Tibial nerve (tissue), 4 donors: ENCODE measurements around the gene MC4R. TPM values are rescaled to one million over a fixed set of nuclear protein-coding genes. Genes with fewer than 3 reads are reported as not detected.

Source experiments
- DNase-seq, 2 donors: peaks; one replicate each; pipeline ENCODE4 v3.0.0-alpha.2; 2019; ENCODE audit warnings: low spot score in 2 of 2
- H3K27ac ChIP-seq, 4 donors: fragments of 200-600 bp; sonication (generic) in 3 of 4; one replicate each; pipeline ENCODE4 v1.5.1; 2017 to 2019; ENCODE audit warnings: mild to moderate bottlenecking in 1 of 4
- H3K27me3 ChIP-seq, 2 donors: fragments of 200-600 bp; sonication (generic) in 1 of 2; one replicate each; pipeline versions ENCODE4 v1.5.1 to v1.6.0; 2017 to 2019
- H3K36me3 ChIP-seq, 3 donors: fragments of 200-600 bp; sonication (generic); one replicate each; pipeline ENCODE4 v1.5.1; 2018 to 2019
- H3K4me1 ChIP-seq, 4 donors: fragments of 200-600 bp; sonication (generic) in 3 of 4; one replicate each; pipeline ENCODE4 v1.5.1; 2017 to 2019
- H3K4me3 ChIP-seq, 4 donors: fragments of 200-600 bp; sonication (generic) in 3 of 4; one replicate each; pipeline ENCODE4 v1.5.1; 2017 to 2019; ENCODE audit warnings: mild to moderate bottlenecking in 1 of 4, moderate library complexity in 1 of 4
- H3K9me3 ChIP-seq, 4 donors: fragments of 200-600 bp; sonication (generic) in 3 of 4; one replicate each; pipeline ENCODE4 v1.5.1; 2017 to 2019
- CTCF ChIP-seq, 5 experiments: fragments of 200-600 bp in 3 of 5; fragments of 450-650 bp in 2 of 5; sonication (generic) in 3 of 5; IDR thresholded peaks; one replicate each; pipeline ENCODE4 v1.5.1; 2016 to 2019; ENCODE audit warnings: antibody characterized with exemption in 5 of 5, mild to moderate bottlenecking in 3 of 5, moderate library complexity in 2 of 5
- EP300 ChIP-seq, 2 donors: sonication (generic); formaldehyde crosslinking; IDR thresholded peaks; one replicate each; pipeline ENCODE4 v1.6.1; 2017; ENCODE audit warnings: antibody characterized with exemption in 2 of 2, mild to moderate bottlenecking in 1 of 2
- POLR2A ChIP-seq, 2 donors: fragments of 450-650 bp; IDR thresholded peaks; one replicate each; pipeline ENCODE4 v1.6.1; 2017; ENCODE audit warnings: antibody characterized with exemption in 2 of 2, mild to moderate bottlenecking in 2 of 2, moderate library complexity in 2 of 2
- WGBS, 2 donors: methylation state at CpG; one replicate each; pipeline ENCODE4 v1.1.5; 2018; 5-methylcytosine and 5-hydroxymethylcytosine counted together
- total RNA-seq, 4 donors: library from RNA; depleted of rRNA; stranded (reverse); fragments of >200 nt; gene quantifications; one replicate each; pipeline ENCODE4 v1.1.0, GENCODE V29; 2016

The MC4R gene
- total RNA-seq, 4 donors from 2014 or later = not detected

- no peaks in the 10 kb centered on the region for H3K9me3 ChIP-seq
- no peak for TF ChIP-seq CTCF (IDR thresholded peaks at IDR 0.05)
- TF ChIP-seq POLR2A (IDR thresholded peaks at IDR 0.05) = no peak
- TF ChIP-seq EP300 (IDR thresholded peaks at IDR 0.05) = no peak
- no peaks in the 10 kb centered on the region for H3K4me1 ChIP-seq
- H3K27me3 ChIP-seq = no peaks in the 10 kb centered on the region
- WGBS, 2 donors = 47 to 49% methylated on average over 1 of the region's 1 CpG
- H3K4me3 ChIP-seq = no peak overlapping the region
- no peak for DNase-seq
- no peak overlapping the region for H3K27ac ChIP-seq
- no peaks in the 10 kb centered on the region for H3K36me3 ChIP-seq
Measured at GRCh38 chr18:60389314-60389713, 16.7 kb upstream of the MC4R start.

GRCh38 chr18:60385693-60386092 lies 13.1 kb upstream of the MC4R start:
- Histone ChIP-seq H3K4me3 (no peak overlapping the region), H3K27ac (no peak overlapping the region), H3K4me1 (no peaks in the 10 kb centered on the region), H3K36me3 (no peaks in the 10 kb centered on the region), H3K9me3 (no peaks in the 10 kb centered on the region), H3K27me3 (no peaks in the 10 kb centered on the region)
- 85 to 93% methylated on average over 5 of the region's 5 CpGs for WGBS, 2 donors
- DNase-seq = no peak
- TF ChIP-seq EP300 (IDR thresholded peaks at IDR 0.05) (no peak), POLR2A (IDR thresholded peaks at IDR 0.05) (no peak), CTCF (IDR thresholded peaks at IDR 0.05) (no peak)

- no peak for DNase-seq
- no peak overlapping the region for H3K4me3 ChIP-seq
- no peaks in the 10 kb centered on the region for H3K27me3 ChIP-seq
- 47 to 78% methylated on average over 2 of the region's 2 CpGs for WGBS, 2 donors
- no peaks in the 10 kb centered on the region for H3K9me3 ChIP-seq
- no peak overlapping the region for H3K27ac ChIP-seq
- H3K4me1 ChIP-seq = no peaks in the 10 kb centered on the region
- no peaks in the 10 kb centered on the region for H3K36me3 ChIP-seq
- TF ChIP-seq EP300 (IDR thresholded peaks at IDR 0.05) (no peak), POLR2A (IDR thresholded peaks at IDR 0.05) (no peak), CTCF (IDR thresholded peaks at IDR 0.05) (no peak)
Measured at GRCh38 chr18:60383893-60384292, 11.3 kb upstream of the MC4R start.

- no peaks in the 10 kb centered on the region for H3K4me1 ChIP-seq
- WGBS, 2 donors = 62 to 66% methylated on average over 2 of the region's 2 CpGs
- DNase-seq = no peak
Measured at GRCh38 chr18:60377778-60378469, 5.3 kb upstream of the MC4R start.

More at GRCh38 chr18:60377778-60378469, 5.3 kb upstream of the MC4R start:
- Histone ChIP-seq H3K36me3 (no peaks in the 10 kb centered on the region), H3K27me3 (no peaks in the 10 kb centered on the region), H3K27ac (no peak overlapping the region), H3K4me3 (no peak overlapping the region), H3K9me3 (no peaks in the 10 kb centered on the region)
- TF ChIP-seq CTCF (IDR thresholded peaks at IDR 0.05) (no peak), POLR2A (IDR thresholded peaks at IDR 0.05) (no peak), EP300 (IDR thresholded peaks at IDR 0.05) (no peak)
